Right atrium auricular region (tissue), 2 donors: ENCODE results near the gene CBFA2T3. TPM values are rescaled to one million over a fixed set of nuclear protein-coding genes. Genes with fewer than 3 reads are reported as not detected.
"Not testable (repeated sequence)": the region's sequence is repeated elsewhere in the genome, so short reads cannot be mapped to it uniquely, and the experiment has no call there.

Source experiments
- DNase-seq: peaks from one replicate; pipeline ENCODE4 v3.0.0-alpha.2; 2019; ENCODE audit warnings: low spot score
- H3K27ac ChIP-seq, 2 donors: fragments of 200-600 bp; sonication (generic); 1 replicate in 1 of 2; 2 replicates in 1 of 2; pipeline ENCODE4 v1.5.1; 2016 to 2019
- H3K27me3 ChIP-seq, 2 donors: fragments of 200-600 bp; sonication (generic); one replicate each; pipeline versions ENCODE4 v1.5.1 to v1.6.0; 2017 to 2019
- H3K36me3 ChIP-seq: fragments of 200-600 bp; sonication (generic); one replicate; pipeline ENCODE4 v1.5.1; 2016
- H3K4me1 ChIP-seq, 2 donors: fragments of 200-600 bp; sonication (generic); one replicate each; pipeline versions ENCODE4 v1.5.1 to v1.6.0; 2017 to 2019
- H3K4me3 ChIP-seq, 2 donors: fragments of 200-600 bp; sonication (generic); 1 replicate in 1 of 2; 2 replicates in 1 of 2; pipeline ENCODE4 v1.5.1; 2017 to 2019; ENCODE audit warnings: mild to moderate bottlenecking in 1 of 2, moderate library complexity in 1 of 2
- H3K9me3 ChIP-seq, 2 donors: fragments of 200-600 bp; sonication (generic); one replicate each; pipeline ENCODE4 v1.5.1; 2019
- CTCF ChIP-seq, 2 donors: fragments of 200-600 bp; sonication (generic); IDR thresholded peaks; one replicate each; pipeline ENCODE4 v1.5.1; 2019; ENCODE audit warnings: antibody characterized with exemption in 2 of 2
- total RNA-seq, 2 donors: library from RNA; depleted of rRNA; stranded (reverse); fragments of >200 nt; gene quantifications; one replicate each; pipeline ENCODE4 v1.1.0, GENCODE V29; 2016

The CBFA2T3 gene
- total RNA-seq, 2 donors from 2014 or later, result 1.1 to 2.6 TPM

- H3K4me3 ChIP-seq, result no peak overlapping the region
- H3K27me3 ChIP-seq, result no peaks in the 10 kb centered on the region
- H3K36me3 ChIP-seq, result no peaks in the 10 kb centered on the region
- no peaks in the 10 kb centered on the region for H3K9me3 ChIP-seq
- DNase-seq, result no peak
- no peak overlapping the region for H3K27ac ChIP-seq
- no peak for TF ChIP-seq CTCF (IDR thresholded peaks at IDR 0.05)
- peaks cover 0 to 3% of the 10 kb centered on the region in 2 donors for H3K4me1 ChIP-seq
These were observed 32.6 kb upstream of the CBFA2T3 start for GRCh38 chr16:89009343-89010209.

DNA sequence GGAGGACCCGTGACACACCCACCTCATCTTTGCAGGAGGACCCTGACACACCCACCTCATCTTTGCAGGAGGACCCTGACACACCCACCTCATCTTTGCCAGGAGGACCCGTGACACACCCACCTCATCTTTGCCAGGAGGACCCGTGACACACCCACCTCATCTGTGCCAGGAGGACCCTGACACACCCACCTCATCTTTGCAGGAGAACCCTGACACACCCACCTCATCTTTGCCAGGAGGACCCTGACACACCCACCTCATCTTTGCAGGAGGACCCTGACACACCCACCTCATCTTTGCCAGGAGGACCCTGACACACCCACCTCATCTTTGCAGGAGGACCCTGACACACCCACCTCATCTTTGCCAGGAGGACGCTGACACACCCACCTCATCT lies 31.8 kb upstream of the CBFA2T3 start:
- H3K27me3 ChIP-seq, DNase-seq, H3K27ac ChIP-seq, H3K36me3 ChIP-seq, H3K9me3 ChIP-seq, H3K4me3 ChIP-seq: not testable (repeated sequence)
- peaks cover 0 to 11% of the 10 kb centered on the region in 2 donors for H3K4me1 ChIP-seq

GRCh38 chr16:89007371-89008249 lies 30.6 kb upstream of the CBFA2T3 start:
- Histone ChIP-seq H3K4me1 (peaks cover 0 to 18% of the 10 kb centered on the region in 2 donors), H3K9me3 (no peaks in the 10 kb centered on the region), H3K4me3 (no peak overlapping the region), H3K27ac (no peak overlapping the region), H3K36me3 (no peaks in the 10 kb centered on the region), H3K27me3 (no peaks in the 10 kb centered on the region)
- no peak for TF ChIP-seq CTCF (IDR thresholded peaks at IDR 0.05)
- no peak for DNase-seq

DNA sequence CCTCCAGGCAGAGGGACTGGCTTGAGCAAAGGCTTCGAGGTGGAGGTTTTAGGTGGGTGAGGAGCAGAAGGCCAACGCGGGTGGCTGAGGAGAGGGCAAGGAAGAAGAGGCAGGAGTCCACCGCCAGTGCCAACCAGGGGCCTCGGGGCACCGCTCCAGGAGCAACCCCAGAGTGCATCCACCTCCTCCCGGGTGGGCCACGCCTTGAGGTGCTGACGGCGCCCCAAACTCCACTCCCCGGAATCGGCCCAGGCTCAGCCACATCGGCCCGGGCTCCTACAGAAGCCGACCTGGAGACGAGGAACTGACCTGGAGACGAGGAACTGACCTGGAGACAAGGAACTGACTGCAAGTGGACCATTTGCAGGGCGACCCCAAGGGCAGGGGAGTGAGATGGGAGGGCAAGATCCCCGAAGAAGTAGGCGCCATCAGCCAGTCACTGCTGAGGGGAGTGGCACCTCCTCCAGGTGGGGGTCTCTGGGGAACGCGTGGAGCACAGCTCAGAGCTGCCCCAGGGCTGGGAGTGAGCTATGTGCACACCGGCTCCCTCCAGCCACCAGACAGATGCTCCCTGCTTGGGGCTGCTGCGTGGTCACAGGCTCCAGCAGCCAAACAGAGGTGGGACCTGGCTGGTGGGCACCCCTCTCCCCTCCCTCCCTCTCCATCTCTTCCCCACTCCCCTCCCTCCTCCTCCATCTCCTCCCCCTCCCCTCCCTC lies 29.2 kb upstream of the CBFA2T3 start:
- Histone ChIP-seq H3K36me3 (no peaks in the 10 kb centered on the region), H3K27me3 (no peaks in the 10 kb centered on the region), H3K9me3 (peaks cover 0 to 5% of the 10 kb centered on the region in 2 donors), H3K4me3 (no peak overlapping the region), H3K27ac (no peak overlapping the region), H3K4me1 (peaks cover 0 to 18% of the 10 kb centered on the region in 2 donors)
- no peak for TF ChIP-seq CTCF (IDR thresholded peaks at IDR 0.05)
- DNase-seq, result no peak

DNA sequence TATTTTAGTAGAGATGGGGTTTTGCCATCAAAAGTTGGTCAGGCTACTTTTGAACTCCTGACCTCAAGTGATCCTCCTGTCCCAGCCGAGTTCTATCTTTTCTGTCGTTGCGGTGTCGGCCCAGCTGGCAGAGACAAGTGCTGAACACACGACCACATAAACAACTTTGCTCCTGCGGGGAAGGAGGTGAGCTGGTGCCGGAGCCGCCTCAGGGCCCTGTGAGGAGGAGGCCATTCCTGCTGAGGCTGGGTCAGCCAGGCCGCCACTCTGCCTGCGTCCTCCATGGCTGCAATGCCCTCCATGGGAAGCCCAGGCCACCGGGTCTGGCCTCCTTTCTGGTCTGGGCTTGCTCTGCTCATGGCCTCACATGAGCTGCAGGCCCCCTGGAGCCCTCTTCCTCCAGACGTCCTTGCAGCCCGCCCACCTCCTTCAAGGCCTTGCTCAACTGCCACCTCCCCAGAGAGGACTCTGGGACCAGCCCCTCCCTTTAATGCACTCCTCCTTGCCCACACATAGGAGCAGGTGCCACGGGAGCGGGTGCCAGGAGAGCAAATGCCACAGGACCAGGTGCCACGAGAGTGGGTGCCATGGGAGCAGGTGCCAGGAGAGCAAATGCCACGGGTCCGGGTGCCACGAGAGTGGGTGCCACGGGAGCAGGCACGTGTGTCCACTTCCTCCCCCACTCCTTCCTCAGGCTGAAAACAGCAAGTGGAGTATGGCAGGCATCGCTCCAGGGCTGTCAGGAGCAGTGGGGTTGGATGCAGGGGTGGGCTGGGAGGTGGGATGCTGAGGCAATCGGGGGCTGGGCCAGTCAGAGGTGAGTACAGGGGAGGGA lies 28.4 kb upstream of the CBFA2T3 start:
- Histone ChIP-seq H3K4me3 (no peak overlapping the region), H3K4me1 (peaks cover 0 to 18% of the 10 kb centered on the region in 2 donors), H3K9me3 (peaks cover 0 to 13% of the 10 kb centered on the region in 2 donors), H3K27ac (no peak overlapping the region), H3K27me3 (peaks cover 0 to 3% of the 10 kb centered on the region in 2 donors), H3K36me3 (no peaks in the 10 kb centered on the region)
- no peak for DNase-seq
- TF ChIP-seq CTCF (IDR thresholded peaks at IDR 0.05), result no peak
